Stimulated activated CD8-positive, alpha-beta memory T cell treated with anti-CD3 and anti-CD28 coated beads, Interleukin-12 subunit alpha, Interleukin-12 subunit beta, amount 100 ng/mL, for 24 hours (primary cell): ENCODE results near the gene DTNA.

Source experiments
- DNase-seq: peaks from one replicate; pipeline ENCODE4 v3.0.0-alpha.2; 2020; ENCODE audit errors: extremely low read depth

Gene DTNA

DNA sequence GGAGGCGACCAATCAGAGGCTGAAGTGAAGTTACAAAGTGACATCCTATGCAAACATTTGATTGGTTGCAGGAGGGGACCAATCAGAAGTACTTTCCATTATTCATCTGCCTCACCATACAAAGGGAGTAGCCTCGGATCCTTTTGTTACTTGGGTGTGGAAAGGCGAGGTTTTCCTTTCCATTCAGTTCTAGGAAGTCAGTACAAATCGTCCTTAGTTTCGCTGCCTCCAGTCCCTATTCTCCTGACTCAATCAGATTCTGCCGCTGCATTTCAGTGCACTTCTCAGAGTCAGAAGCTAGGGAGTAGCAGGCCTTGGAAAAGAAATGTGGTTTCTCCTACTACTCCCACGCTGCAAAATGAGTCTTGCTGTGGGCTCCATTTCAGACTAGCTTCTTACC lies 149.4 kb downstream of the DTNA start:
- DNase-seq: no peak

GRCh38 chr18:34862561-34862960 lies 152.5 kb downstream of the DTNA start:
- no peak for DNase-seq

DNA sequence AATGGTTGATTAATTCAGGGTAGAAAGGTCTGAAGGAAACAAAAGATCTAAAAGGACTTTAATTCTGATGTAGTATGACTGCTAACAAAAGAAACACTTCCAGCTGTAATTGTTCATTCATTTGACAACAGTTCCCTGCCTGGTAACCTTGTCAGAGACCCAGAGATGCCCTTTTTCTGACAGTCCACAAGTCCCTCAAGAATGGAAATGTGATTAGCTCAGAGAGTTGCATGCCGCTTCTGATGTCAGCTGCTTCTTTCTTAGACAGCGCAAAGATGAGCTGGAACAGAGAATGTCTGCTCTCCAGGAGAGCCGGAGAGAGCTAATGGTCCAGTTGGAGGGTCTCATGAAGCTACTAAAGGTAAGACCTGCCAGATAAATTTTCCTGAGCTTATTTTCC lies 153.6 kb downstream of the DTNA start:
- DNase-seq: no peak

GRCh38 chr18:34864836-34865497 lies 154.9 kb downstream of the DTNA start:
- DNase-seq: no peak

- no peak for DNase-seq
Measured at GRCh38 chr18:34866310-34866709, 156.2 kb downstream of the DTNA start.

- DNase-seq: no peak
Measured at GRCh38 chr18:34866739-34867138, 156.6 kb downstream of the DTNA start.

- no peak for DNase-seq
Measured at GRCh38 chr18:34867520-34867919, 157.4 kb downstream of the DTNA start.

- DNase-seq: no peak
Measured at GRCh38 chr18:34870555-34871310, 160.6 kb downstream of the DTNA start.

GRCh38 chr18:34871435-34871834 lies 161.3 kb downstream of the DTNA start:
- DNase-seq: no peak

- no peak for DNase-seq
Measured at GRCh38 chr18:34872066-34872465, 162.0 kb downstream of the DTNA start.

GRCh38 chr18:34873986-34874580 lies 164.0 kb downstream of the DTNA start:
- DNase-seq: no peak

DNA sequence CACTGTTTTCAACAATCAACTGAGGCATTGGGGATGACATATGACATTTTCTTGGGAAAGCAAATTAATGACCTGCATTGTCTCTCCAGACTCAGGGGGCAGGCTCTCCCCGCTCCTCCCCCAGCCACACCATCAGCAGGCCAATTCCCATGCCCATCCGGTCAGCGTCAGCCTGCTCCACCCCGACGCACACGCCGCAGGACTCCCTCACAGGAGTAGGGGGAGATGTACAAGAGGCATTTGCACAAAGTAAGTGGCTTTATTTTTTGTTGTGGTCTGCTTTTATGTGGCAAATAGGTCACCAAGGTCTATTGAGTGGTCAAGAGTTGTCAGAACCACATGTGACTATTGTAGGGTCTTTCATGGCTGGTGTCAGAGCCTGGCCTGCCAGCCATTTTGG lies 165.1 kb downstream of the DTNA start:
- DNase-seq: no peak

GRCh38 chr18:34880403-34880802 lies 170.3 kb downstream of the DTNA start:
- no peak for DNase-seq

DNA sequence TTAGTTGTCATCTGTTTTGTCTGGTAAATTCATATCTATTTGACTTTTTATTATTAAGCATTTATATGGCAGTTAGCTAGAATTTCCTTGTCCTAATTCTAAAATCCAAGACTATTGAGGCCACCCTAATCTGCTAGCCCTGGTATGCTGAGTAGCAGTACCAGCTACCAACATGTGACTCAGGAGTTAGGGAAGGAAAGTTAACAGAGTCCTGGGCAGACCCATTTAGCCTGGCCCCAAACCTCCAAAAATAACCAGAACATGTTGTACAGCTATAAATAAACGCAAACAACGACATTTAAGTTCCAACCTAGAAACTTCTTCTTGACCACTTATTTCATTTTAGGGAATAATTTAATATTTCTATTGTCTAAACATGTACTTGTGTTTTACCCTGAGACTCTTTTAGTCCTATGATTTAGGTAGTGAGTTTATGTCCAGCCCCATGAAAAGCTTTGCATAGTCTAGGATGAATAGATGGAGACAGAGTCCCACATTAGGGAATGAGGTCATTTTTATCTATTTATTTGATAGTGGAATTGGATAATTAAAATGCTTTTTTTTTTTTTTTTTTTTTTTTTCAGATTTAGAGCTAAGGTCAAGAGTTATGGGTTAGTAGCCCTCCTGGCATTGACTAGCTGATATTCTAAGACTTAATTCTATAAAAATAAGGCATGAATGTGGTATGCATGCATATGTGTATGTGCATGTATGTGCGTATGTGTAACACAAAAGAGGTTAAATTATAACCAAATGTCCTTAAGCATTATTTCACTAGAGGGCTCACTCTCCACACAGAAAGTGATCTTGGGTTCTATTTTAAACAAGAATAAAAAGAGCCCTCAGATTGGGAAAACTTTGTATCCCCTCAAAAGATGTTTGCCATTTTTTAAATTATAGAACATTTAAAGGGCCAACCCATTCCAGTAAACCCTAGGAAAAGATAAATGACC lies 171.1 kb downstream of the DTNA start:
- DNase-seq: no peak

GRCh38 chr18:34884436-34884835 lies 174.3 kb downstream of the DTNA start:
- no peak for DNase-seq

DNA sequence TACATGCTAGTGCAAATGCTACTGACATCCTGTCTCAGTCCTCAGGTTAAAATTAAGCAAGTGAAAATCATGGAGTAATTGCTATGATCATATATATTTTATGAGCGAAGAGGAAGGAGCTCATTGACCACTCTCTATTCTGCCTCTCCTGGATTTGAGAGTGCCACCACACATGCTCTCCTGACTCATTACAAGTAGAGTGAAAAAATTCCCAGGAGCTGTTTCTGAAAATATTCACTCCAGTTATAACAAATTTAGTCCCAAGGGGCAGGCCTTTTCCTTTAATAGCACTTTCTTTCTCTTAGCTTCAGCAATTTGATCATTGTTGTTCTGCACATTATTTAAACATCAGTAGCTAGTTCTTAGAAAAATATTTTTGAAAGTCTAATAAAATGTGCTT lies 176.1 kb downstream of the DTNA start:
- no peak for DNase-seq

GRCh38 chr18:34887881-34888580 lies 177.9 kb downstream of the DTNA start:
- DNase-seq: no peak

DNA sequence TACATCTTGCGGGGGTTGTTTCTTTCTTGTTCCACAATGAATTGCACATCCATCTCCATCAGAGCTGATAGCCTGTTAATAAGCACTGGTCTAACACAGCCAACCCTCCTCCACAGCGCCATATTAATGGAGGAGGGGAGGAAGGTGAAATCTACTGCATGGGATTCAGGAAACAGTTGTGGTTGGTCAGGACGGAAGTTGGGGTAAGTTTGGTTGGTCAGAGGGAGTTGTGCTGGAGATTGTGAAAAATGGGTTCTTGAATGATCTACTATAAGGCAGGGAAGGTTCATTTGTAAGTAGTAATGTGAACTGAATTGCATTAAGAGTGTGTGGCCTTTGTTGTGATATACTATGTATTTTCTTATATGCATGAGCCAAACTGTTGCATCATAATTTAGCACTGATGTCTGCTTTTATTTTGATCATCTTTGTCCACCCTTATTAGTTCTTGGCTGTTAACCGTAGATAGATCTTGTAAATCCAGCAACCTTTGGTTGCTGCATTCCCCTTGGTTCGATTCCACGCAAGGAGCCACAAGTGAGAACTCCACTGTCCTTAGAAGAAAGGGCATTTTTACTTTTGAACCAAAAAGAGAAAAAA lies 180.5 kb downstream of the DTNA start:
- no peak for DNase-seq

- DNase-seq: no peak
Measured at GRCh38 chr18:34892379-34892778, 182.3 kb downstream of the DTNA start.

GRCh38 chr18:34893239-34893638 lies 183.1 kb downstream of the DTNA start:
- no peak for DNase-seq

GRCh38 chr18:34901299-34901698 lies 191.2 kb downstream of the DTNA start:
- DNase-seq: no peak
